HEK293 (cell line): Measurements from ENCODE around the gene PTPN6.

Source experiments
- GLI4 ChIP-seq: fragments of 450-650 bp; formaldehyde crosslinking; IDR thresholded peaks from 2 replicates; pipeline ENCODE4 v1.5.1; 2016; ENCODE audit warnings: missing biosample characterization, missing genetic modification characterization
- KLF10 ChIP-seq: fragments of 450-650 bp; IDR thresholded peaks from 2 replicates; pipeline ENCODE4 v1.5.1; 2018; ENCODE audit warnings: missing biosample characterization, mild to moderate bottlenecking, missing genetic modification characterization
- TCF7L2 ChIP-seq: IDR thresholded peaks from 2 replicates; pipeline ENCODE4 v1.6.1; 2011; ENCODE audit warnings: low read depth, mild to moderate bottlenecking, inconsistent platforms, low read length, moderate library complexity, borderline replicate concordance
- ZBTB21 ChIP-seq: fragments of 450-650 bp; formaldehyde crosslinking; IDR thresholded peaks from 2 replicates; pipeline ENCODE4 v1.5.1; 2017; ENCODE audit warnings: missing biosample characterization, missing genetic modification characterization
- ZBTB7A ChIP-seq: fragments of 450-650 bp; formaldehyde crosslinking; IDR thresholded peaks from 2 replicates; pipeline ENCODE4 v1.5.1; 2016; ENCODE audit warnings: low read depth, missing biosample characterization, missing genetic modification characterization
- ZIC2 ChIP-seq: fragments of 450-650 bp; formaldehyde crosslinking; IDR thresholded peaks from 2 replicates; pipeline ENCODE4 v1.5.1; 2016; ENCODE audit warnings: missing biosample characterization, missing genetic modification characterization
- ZNF114 ChIP-seq: fragments of 450-650 bp; formaldehyde crosslinking; IDR thresholded peaks from 2 replicates; pipeline ENCODE4 v1.5.0; 2017; ENCODE audit warnings: missing biosample characterization, missing genetic modification characterization
- ZNF140 ChIP-seq: fragments of 450-650 bp; formaldehyde crosslinking; IDR thresholded peaks from 2 replicates; pipeline ENCODE4 v1.5.1; 2016; ENCODE audit warnings: missing biosample characterization, missing genetic modification characterization
- ZNF221 ChIP-seq: fragments of 450-650 bp; formaldehyde crosslinking; IDR thresholded peaks from 2 replicates; pipeline ENCODE4 v1.5.1; 2017; ENCODE audit warnings: missing biosample characterization, missing genetic modification characterization, borderline replicate concordance
- ZNF302 ChIP-seq: fragments of 450-650 bp; formaldehyde crosslinking; IDR thresholded peaks from 2 replicates; pipeline ENCODE4 v1.5.1; 2016; ENCODE audit warnings: missing biosample characterization, missing genetic modification characterization, low read depth
- ZNF510 ChIP-seq: fragments of 450-650 bp; formaldehyde crosslinking; IDR thresholded peaks from 2 replicates; pipeline ENCODE4 v1.5.1; 2018; ENCODE audit warnings: mild to moderate bottlenecking, missing genetic modification characterization, missing biosample characterization; ENCODE audit not compliant: insufficient replicate concordance
- ZNF624 ChIP-seq: fragments of 450-650 bp; formaldehyde crosslinking; IDR thresholded peaks from 2 replicates; pipeline ENCODE4 v1.5.1; 2017; ENCODE audit warnings: missing biosample characterization, missing genetic modification characterization
- ZNF670 ChIP-seq: fragments of 450-650 bp; formaldehyde crosslinking; IDR thresholded peaks from 2 replicates; pipeline ENCODE4 v1.5.1; 2016; ENCODE audit warnings: missing biosample characterization, missing genetic modification characterization, low read depth
- ZNF701 ChIP-seq: fragments of 450-650 bp; formaldehyde crosslinking; IDR thresholded peaks from 2 replicates; pipeline ENCODE4 v1.5.1; 2016; ENCODE audit warnings: missing biosample characterization, missing genetic modification characterization
- ZNF747 ChIP-seq: fragments of 450-650 bp; formaldehyde crosslinking; IDR thresholded peaks from 2 replicates; pipeline ENCODE4 v1.5.1; 2016; ENCODE audit warnings: missing biosample characterization, missing genetic modification characterization
- ZNF843 ChIP-seq: fragments of 450-650 bp; formaldehyde crosslinking; IDR thresholded peaks from 2 replicates; pipeline ENCODE4 v1.5.1; 2016; ENCODE audit warnings: missing biosample characterization, missing genetic modification characterization
- TF ChIP-seq, protein P1 (sequence below): fragments of 450-650 bp; formaldehyde crosslinking; IDR thresholded peaks from 2 replicates; pipeline ENCODE4 v1.5.1; 2017; ENCODE audit warnings: missing biosample characterization, missing genetic modification characterization
- TF ChIP-seq, protein P2 (sequence below): fragments of 450-650 bp; formaldehyde crosslinking; IDR thresholded peaks from 2 replicates; pipeline ENCODE4 v1.5.1; 2016; ENCODE audit warnings: missing biosample characterization, missing genetic modification characterization
- TF ChIP-seq, protein P3 (sequence below): fragments of 450-650 bp; formaldehyde crosslinking; conservative IDR thresholded peaks from 2 replicates; pipeline ENCODE4 v1.5.1; 2016; ENCODE audit warnings: low read depth, missing biosample characterization, missing genetic modification characterization
- TF ChIP-seq, protein P4 (sequence below): fragments of 450-650 bp; formaldehyde crosslinking; conservative IDR thresholded peaks from 2 replicates; pipeline ENCODE4 v1.5.1; 2016; ENCODE audit warnings: low read depth, missing biosample characterization, missing genetic modification characterization
- TF ChIP-seq, protein P5 (sequence below): fragments of 450-650 bp; formaldehyde crosslinking; IDR thresholded peaks from 2 replicates; pipeline ENCODE4 v1.5.1; 2016; ENCODE audit warnings: missing biosample characterization, missing genetic modification characterization, borderline replicate concordance

The PTPN6 gene

DNA sequence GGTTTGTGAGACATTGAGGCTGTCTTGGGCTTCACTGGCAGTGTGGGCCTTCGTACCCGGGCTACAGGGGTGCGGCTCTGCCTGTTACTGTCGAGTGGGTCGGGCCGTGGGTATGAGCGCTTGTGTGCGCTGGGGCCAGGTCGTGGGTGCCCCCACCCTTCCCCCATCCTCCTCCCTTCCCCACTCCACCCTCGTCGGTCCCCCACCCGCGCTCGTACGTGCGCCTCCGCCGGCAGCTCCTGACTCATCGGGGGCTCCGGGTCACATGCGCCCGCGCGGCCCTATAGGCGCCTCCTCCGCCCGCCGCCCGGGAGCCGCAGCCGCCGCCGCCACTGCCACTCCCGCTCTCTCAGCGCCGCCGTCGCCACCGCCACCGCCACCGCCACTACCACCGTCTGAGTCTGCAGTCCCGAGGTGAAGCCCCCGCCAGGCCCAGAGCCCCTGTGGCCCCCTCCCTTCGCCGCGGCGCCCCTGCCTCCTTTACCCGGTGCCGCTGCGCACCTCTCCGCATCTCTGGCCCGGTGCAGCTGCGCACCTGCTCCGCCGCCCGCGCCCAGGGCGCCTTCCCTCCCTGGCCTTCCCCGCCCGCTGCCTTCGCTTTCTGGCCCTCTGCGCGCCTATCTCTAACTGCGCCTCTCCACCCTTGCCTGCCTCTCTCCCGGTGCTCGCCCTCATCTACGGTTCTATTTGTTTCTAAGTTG lies 36.8 kb upstream of the PTPN6 start, which contains the start of gene ENO2 (continued):
- TF ChIP-seq, protein P1, sequence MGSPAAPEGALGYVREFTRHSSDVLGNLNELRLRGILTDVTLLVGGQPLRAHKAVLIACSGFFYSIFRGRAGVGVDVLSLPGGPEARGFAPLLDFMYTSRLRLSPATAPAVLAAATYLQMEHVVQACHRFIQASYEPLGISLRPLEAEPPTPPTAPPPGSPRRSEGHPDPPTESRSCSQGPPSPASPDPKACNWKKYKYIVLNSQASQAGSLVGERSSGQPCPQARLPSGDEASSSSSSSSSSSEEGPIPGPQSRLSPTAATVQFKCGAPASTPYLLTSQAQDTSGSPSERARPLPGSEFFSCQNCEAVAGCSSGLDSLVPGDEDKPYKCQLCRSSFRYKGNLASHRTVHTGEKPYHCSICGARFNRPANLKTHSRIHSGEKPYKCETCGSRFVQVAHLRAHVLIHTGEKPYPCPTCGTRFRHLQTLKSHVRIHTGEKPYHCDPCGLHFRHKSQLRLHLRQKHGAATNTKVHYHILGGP (tag by site-specific recombination): no peak
- TF ChIP-seq ZBTB7A (tag by site-specific recombination): no peak; the same call in 1 of the 2 replicates
- TF ChIP-seq ZNF114 (tag by site-specific recombination): no peak
- no peak for TF ChIP-seq ZBTB21 (tag by site-specific recombination)
- TF ChIP-seq, protein P2, sequence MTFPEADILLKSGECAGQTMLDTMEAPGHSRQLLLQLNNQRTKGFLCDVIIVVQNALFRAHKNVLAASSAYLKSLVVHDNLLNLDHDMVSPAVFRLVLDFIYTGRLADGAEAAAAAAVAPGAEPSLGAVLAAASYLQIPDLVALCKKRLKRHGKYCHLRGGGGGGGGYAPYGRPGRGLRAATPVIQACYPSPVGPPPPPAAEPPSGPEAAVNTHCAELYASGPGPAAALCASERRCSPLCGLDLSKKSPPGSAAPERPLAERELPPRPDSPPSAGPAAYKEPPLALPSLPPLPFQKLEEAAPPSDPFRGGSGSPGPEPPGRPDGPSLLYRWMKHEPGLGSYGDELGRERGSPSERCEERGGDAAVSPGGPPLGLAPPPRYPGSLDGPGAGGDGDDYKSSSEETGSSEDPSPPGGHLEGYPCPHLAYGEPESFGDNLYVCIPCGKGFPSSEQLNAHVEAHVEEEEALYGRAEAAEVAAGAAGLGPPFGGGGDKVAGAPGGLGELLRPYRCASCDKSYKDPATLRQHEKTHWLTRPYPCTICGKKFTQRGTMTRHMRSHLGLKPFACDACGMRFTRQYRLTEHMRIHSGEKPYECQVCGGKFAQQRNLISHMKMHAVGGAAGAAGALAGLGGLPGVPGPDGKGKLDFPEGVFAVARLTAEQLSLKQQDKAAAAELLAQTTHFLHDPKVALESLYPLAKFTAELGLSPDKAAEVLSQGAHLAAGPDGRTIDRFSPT (tag by site-specific recombination): peak; percentile 39; the same call in 1 of the 2 replicates
- no peak for TF ChIP-seq ZNF670 (tag by site-specific recombination)
- TF ChIP-seq GLI4: peak; percentile 63; the same call in 1 of the 2 replicates
- no peak for TF ChIP-seq ZNF302 (tag by site-specific recombination)
- TF ChIP-seq ZNF701 (tag by site-specific recombination): no peak
- no peak for TF ChIP-seq ZIC2 (tag by site-specific recombination)
- no peak for TF ChIP-seq TCF7L2
- TF ChIP-seq, protein P3, sequence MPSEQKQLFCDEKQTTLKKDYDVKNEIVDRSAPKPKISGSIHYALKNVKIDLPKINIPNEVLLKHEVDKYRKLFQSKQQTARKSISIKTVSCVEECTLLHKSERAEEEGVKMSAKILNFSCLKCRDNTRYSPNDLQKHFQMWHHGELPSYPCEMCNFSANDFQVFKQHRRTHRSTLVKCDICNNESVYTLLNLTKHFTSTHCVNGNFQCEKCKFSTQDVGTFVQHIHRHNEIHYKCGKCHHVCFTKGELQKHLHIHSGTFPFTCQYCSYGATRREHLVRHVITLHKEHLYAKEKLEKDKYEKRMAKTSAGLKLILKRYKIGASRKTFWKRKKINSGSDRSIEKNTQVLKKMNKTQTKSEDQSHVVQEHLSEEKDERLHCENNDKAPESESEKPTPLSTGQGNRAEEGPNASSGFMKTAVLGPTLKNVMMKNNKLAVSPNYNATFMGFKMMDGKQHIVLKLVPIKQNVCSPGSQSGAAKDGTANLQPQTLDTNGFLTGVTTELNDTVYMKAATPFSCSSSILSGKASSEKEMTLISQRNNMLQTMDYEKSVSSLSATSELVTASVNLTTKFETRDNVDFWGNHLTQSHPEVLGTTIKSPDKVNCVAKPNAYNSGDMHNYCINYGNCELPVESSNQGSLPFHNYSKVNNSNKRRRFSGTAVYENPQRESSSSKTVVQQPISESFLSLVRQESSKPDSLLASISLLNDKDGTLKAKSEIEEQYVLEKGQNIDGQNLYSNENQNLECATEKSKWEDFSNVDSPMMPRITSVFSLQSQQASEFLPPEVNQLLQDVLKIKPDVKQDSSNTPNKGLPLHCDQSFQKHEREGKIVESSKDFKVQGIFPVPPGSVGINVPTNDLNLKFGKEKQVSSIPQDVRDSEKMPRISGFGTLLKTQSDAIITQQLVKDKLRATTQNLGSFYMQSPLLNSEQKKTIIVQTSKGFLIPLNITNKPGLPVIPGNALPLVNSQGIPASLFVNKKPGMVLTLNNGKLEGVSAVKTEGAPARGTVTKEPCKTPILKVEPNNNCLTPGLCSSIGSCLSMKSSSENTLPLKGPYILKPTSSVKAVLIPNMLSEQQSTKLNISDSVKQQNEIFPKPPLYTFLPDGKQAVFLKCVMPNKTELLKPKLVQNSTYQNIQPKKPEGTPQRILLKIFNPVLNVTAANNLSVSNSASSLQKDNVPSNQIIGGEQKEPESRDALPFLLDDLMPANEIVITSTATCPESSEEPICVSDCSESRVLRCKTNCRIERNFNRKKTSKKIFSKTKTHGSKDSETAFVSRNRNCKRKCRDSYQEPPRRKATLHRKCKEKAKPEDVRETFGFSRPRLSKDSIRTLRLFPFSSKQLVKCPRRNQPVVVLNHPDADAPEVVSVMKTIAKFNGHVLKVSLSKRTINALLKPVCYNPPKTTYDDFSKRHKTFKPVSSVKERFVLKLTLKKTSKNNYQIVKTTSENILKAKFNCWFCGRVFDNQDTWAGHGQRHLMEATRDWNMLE: no peak
- TF ChIP-seq, protein P4, sequence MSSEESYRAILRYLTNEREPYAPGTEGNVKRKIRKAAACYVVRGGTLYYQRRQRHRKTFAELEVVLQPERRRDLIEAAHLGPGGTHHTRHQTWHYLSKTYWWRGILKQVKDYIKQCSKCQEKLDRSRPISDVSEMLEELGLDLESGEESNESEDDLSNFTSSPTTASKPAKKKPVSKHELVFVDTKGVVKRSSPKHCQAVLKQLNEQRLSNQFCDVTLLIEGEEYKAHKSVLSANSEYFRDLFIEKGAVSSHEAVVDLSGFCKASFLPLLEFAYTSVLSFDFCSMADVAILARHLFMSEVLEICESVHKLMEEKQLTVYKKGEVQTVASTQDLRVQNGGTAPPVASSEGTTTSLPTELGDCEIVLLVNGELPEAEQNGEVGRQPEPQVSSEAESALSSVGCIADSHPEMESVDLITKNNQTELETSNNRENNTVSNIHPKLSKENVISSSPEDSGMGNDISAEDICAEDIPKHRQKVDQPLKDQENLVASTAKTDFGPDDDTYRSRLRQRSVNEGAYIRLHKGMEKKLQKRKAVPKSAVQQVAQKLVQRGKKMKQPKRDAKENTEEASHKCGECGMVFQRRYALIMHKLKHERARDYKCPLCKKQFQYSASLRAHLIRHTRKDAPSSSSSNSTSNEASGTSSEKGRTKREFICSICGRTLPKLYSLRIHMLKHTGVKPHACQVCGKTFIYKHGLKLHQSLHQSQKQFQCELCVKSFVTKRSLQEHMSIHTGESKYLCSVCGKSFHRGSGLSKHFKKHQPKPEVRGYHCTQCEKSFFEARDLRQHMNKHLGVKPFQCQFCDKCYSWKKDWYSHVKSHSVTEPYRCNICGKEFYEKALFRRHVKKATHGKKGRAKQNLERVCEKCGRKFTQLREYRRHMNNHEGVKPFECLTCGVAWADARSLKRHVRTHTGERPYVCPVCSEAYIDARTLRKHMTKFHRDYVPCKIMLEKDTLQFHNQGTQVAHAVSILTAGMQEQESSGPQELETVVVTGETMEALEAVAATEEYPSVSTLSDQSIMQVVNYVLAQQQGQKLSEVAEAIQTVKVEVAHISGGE (tag by site-specific recombination): peak; percentile 88
- no peak for TF ChIP-seq ZNF747 (tag by site-specific recombination)
- TF ChIP-seq ZNF510 (tag by site-specific recombination): no peak
- no peak for TF ChIP-seq ZNF140 (tag by site-specific recombination)
- no peak for TF ChIP-seq ZNF624
- TF ChIP-seq KLF10 (tag by site-specific recombination): no peak
- TF ChIP-seq, protein P5, sequence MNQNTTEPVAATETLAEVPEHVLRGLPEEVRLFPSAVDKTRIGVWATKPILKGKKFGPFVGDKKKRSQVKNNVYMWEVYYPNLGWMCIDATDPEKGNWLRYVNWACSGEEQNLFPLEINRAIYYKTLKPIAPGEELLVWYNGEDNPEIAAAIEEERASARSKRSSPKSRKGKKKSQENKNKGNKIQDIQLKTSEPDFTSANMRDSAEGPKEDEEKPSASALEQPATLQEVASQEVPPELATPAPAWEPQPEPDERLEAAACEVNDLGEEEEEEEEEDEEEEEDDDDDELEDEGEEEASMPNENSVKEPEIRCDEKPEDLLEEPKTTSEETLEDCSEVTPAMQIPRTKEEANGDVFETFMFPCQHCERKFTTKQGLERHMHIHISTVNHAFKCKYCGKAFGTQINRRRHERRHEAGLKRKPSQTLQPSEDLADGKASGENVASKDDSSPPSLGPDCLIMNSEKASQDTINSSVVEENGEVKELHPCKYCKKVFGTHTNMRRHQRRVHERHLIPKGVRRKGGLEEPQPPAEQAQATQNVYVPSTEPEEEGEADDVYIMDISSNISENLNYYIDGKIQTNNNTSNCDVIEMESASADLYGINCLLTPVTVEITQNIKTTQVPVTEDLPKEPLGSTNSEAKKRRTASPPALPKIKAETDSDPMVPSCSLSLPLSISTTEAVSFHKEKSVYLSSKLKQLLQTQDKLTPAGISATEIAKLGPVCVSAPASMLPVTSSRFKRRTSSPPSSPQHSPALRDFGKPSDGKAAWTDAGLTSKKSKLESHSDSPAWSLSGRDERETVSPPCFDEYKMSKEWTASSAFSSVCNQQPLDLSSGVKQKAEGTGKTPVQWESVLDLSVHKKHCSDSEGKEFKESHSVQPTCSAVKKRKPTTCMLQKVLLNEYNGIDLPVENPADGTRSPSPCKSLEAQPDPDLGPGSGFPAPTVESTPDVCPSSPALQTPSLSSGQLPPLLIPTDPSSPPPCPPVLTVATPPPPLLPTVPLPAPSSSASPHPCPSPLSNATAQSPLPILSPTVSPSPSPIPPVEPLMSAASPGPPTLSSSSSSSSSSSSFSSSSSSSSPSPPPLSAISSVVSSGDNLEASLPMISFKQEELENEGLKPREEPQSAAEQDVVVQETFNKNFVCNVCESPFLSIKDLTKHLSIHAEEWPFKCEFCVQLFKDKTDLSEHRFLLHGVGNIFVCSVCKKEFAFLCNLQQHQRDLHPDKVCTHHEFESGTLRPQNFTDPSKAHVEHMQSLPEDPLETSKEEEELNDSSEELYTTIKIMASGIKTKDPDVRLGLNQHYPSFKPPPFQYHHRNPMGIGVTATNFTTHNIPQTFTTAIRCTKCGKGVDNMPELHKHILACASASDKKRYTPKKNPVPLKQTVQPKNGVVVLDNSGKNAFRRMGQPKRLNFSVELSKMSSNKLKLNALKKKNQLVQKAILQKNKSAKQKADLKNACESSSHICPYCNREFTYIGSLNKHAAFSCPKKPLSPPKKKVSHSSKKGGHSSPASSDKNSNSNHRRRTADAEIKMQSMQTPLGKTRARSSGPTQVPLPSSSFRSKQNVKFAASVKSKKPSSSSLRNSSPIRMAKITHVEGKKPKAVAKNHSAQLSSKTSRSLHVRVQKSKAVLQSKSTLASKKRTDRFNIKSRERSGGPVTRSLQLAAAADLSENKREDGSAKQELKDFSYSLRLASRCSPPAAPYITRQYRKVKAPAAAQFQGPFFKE (tag by site-specific recombination): peak; percentile 89; the same call in 1 of the 2 replicates
- 0 out of 2 replicates have a peak, but pooled peaks have one; percentile 15 for TF ChIP-seq ZNF843 (tag by site-specific recombination)
- TF ChIP-seq ZNF221 (tag by site-specific recombination): no peak
